ENCODE data around the gene VTI1B.
"Not testable (repeated sequence)": the region's sequence is repeated elsewhere in the genome, so short reads cannot be mapped to it uniquely, and the experiment has no call there.

The VTI1B gene

GRCh38 chr14:67626131-67626530 is 48.3 kb downstream of the VTI1B start:
- not testable (repeated sequence) for DNase-seq

GRCh38 chr14:67623114-67623513 is 51.3 kb downstream of the VTI1B start:
- no peak for DNase-seq

- peak; percentile 48 for DNase-seq
These were observed 51.8 kb downstream of the VTI1B start for GRCh38 chr14:67622675-67623074.

- DNase-seq: peak; percentile 56
These were observed 54.1 kb downstream of the VTI1B start for GRCh38 chr14:67620217-67620785.

- peak; percentile 88 for DNase-seq
These were observed 54.8 kb downstream of the VTI1B start, which contains the start of gene ARG2 for GRCh38 chr14:67619446-67620216. Gene ARG2, plus strand, starts transcription at chr14:67619920. Its CDS starts 58 bp downstream, at chr14:67619978.

GRCh38 chr14:67618617-67619063 is 55.8 kb downstream of the VTI1B start:
- DNase-seq: peak; percentile 38

- no peak for DNase-seq
These were observed 63.9 kb downstream of the VTI1B start for GRCh38 chr14:67610491-67610890.

GRCh38 chr14:67609642-67610310 is 64.7 kb downstream of the VTI1B start:
- no peak for DNase-seq

GRCh38 chr14:67607646-67608045 is 66.8 kb downstream of the VTI1B start:
- no peak for DNase-seq

- no peak for DNase-seq
These were observed 71.4 kb downstream of the VTI1B start for GRCh38 chr14:67602995-67603545.

- DNase-seq: no peak
These were observed 72.4 kb downstream of the VTI1B start for GRCh38 chr14:67602076-67602475.

GRCh38 chr14:67600562-67600974 is 73.9 kb downstream of the VTI1B start:
- not testable (repeated sequence) for DNase-seq

- peak; percentile 87 for DNase-seq
These were observed 74.5 kb downstream of the VTI1B start, which contains the start of gene PIGH for GRCh38 chr14:67599698-67600561. Gene PIGH, minus strand, starts transcription at chr14:67600268. Its CDS starts 65 bp downstream, at chr14:67600203.

Measured in NCI-H2227 treated with DMSO at 0.1 percent for 48 hours (cell line).